Hepatocyte (in vitro differentiated cells): Measurements from ENCODE around the gene DMWD.

Experiments
- EZH2 ChIP-seq: fragments of 200-600 bp; sonication (generic); IDR thresholded peaks from 2 replicates; pipeline ENCODE4 v1.6.1; 2016; ENCODE audit warnings: antibody characterized with exemption, mild to moderate bottlenecking, borderline replicate concordance
- EZH2phosphoT487 ChIP-seq: fragments of 200-600 bp; sonication (generic); IDR thresholded peaks from one replicate; pipeline ENCODE4 v1.6.1; 2018; ENCODE audit warnings: antibody characterized with exemption, mild to moderate bottlenecking, low read depth, moderate library complexity; ENCODE audit not compliant: unreplicated experiment, severe bottlenecking
- TF ChIP-seq, protein P1 (sequence below): fragments of 200-600 bp; sonication (generic); IDR thresholded peaks from 2 replicates; pipeline ENCODE4 v1.5.1; 2016; ENCODE audit warnings: antibody characterized with exemption, mild to moderate bottlenecking; ENCODE audit not compliant: poor library complexity

DNA sequence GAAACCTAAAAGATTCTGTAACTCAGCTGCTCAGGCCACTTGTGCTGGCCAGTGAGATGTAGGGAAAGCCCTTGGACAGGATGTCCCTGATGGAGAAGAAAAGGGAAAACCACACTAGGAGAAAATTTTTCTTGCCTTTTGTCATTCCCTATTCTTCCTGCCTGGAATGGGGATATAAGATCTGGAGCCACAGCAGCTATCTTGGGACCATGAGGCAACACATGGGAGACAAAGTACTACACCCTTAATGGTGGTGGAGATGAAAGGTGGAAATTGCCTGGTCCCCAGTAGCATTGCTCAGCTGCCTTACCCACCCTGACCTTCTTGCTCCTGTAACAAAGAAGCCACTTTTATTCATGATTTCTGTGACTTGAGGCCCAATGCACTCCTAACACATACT lies 13.1 kb upstream of the DMWD start:
- TF ChIP-seq EZH2 (no peak), EZH2phosphoT487 (no peak)
- TF ChIP-seq, protein P1, sequence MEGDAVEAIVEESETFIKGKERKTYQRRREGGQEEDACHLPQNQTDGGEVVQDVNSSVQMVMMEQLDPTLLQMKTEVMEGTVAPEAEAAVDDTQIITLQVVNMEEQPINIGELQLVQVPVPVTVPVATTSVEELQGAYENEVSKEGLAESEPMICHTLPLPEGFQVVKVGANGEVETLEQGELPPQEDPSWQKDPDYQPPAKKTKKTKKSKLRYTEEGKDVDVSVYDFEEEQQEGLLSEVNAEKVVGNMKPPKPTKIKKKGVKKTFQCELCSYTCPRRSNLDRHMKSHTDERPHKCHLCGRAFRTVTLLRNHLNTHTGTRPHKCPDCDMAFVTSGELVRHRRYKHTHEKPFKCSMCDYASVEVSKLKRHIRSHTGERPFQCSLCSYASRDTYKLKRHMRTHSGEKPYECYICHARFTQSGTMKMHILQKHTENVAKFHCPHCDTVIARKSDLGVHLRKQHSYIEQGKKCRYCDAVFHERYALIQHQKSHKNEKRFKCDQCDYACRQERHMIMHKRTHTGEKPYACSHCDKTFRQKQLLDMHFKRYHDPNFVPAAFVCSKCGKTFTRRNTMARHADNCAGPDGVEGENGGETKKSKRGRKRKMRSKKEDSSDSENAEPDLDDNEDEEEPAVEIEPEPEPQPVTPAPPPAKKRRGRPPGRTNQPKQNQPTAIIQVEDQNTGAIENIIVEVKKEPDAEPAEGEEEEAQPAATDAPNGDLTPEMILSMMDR, result no peak
